Liver (tissue), 3 donors: ENCODE results near the gene ASGR2.

ENCODE experiments used
- FOXA1 ChIP-seq: IDR thresholded peaks from 2 replicates; pipeline ENCODE4 v1.6.1; 2016; ENCODE audit warnings: antibody characterized with exemption
- GABPA ChIP-seq, 2 donors: IDR thresholded peaks in 1 of 2; conservative IDR thresholded peaks in 1 of 2; 2 replicates each; pipeline ENCODE4 v1.6.1; 2016; ENCODE audit warnings: antibody characterized with exemption in 2 of 2, mild to moderate bottlenecking in 1 of 2, moderate library complexity in 1 of 2
- JUND ChIP-seq, 2 donors: IDR thresholded peaks; 2 replicates each; pipeline ENCODE4 v1.6.1; 2016; ENCODE audit warnings: antibody characterized with exemption in 2 of 2
- SP1 ChIP-seq: IDR thresholded peaks from 2 replicates; pipeline ENCODE4 v1.6.1; 2018; ENCODE audit warnings: antibody characterized with exemption, mild to moderate bottlenecking
- TAF1 ChIP-seq: conservative IDR thresholded peaks from 2 replicates; pipeline ENCODE4 v1.6.1; 2016; ENCODE audit warnings: antibody characterized with exemption, mild to moderate bottlenecking
- YY1 ChIP-seq: IDR thresholded peaks from 2 replicates; pipeline ENCODE4 v1.6.1; 2016; ENCODE audit warnings: antibody characterized with exemption, mild to moderate bottlenecking
- TF ChIP-seq, protein P1 (sequence below): fragments of 150-350 bp; IDR thresholded peaks from 2 replicates; pipeline ENCODE4 v1.5.1; 2017; ENCODE audit warnings: improper control_type of control experiment, low read depth, low read length; ENCODE audit not compliant: missing input control
- TF ChIP-seq, protein P2 (sequence below): IDR thresholded peaks from 2 replicates; pipeline ENCODE4 v1.6.1; 2016; ENCODE audit warnings: antibody characterized with exemption, mild to moderate bottlenecking
- donor health status: healthy.
- donor health status: healthy.

GRCh38 chr17:7146115-7146514 lies 31.5 kb upstream of the ASGR2 start:
- TF ChIP-seq, protein P1, sequence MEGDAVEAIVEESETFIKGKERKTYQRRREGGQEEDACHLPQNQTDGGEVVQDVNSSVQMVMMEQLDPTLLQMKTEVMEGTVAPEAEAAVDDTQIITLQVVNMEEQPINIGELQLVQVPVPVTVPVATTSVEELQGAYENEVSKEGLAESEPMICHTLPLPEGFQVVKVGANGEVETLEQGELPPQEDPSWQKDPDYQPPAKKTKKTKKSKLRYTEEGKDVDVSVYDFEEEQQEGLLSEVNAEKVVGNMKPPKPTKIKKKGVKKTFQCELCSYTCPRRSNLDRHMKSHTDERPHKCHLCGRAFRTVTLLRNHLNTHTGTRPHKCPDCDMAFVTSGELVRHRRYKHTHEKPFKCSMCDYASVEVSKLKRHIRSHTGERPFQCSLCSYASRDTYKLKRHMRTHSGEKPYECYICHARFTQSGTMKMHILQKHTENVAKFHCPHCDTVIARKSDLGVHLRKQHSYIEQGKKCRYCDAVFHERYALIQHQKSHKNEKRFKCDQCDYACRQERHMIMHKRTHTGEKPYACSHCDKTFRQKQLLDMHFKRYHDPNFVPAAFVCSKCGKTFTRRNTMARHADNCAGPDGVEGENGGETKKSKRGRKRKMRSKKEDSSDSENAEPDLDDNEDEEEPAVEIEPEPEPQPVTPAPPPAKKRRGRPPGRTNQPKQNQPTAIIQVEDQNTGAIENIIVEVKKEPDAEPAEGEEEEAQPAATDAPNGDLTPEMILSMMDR: no peak
- TF ChIP-seq YY1 (no peak), JUND (IDR thresholded peaks at IDR 0.05) (no peak), SP1 (no peak), GABPA (IDR thresholded peaks at IDR 0.05 in 1 of 2, conservative IDR thresholded peaks at IDR 0.05 in 1 of 2) (no peak), TAF1 (no peak), FOXA1 (no peak)
- TF ChIP-seq, protein P2, sequence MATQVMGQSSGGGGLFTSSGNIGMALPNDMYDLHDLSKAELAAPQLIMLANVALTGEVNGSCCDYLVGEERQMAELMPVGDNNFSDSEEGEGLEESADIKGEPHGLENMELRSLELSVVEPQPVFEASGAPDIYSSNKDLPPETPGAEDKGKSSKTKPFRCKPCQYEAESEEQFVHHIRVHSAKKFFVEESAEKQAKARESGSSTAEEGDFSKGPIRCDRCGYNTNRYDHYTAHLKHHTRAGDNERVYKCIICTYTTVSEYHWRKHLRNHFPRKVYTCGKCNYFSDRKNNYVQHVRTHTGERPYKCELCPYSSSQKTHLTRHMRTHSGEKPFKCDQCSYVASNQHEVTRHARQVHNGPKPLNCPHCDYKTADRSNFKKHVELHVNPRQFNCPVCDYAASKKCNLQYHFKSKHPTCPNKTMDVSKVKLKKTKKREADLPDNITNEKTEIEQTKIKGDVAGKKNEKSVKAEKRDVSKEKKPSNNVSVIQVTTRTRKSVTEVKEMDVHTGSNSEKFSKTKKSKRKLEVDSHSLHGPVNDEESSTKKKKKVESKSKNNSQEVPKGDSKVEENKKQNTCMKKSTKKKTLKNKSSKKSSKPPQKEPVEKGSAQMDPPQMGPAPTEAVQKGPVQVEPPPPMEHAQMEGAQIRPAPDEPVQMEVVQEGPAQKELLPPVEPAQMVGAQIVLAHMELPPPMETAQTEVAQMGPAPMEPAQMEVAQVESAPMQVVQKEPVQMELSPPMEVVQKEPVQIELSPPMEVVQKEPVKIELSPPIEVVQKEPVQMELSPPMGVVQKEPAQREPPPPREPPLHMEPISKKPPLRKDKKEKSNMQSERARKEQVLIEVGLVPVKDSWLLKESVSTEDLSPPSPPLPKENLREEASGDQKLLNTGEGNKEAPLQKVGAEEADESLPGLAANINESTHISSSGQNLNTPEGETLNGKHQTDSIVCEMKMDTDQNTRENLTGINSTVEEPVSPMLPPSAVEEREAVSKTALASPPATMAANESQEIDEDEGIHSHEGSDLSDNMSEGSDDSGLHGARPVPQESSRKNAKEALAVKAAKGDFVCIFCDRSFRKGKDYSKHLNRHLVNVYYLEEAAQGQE: no peak
